Heart left ventricle (tissue), 13 donors: ENCODE measurements around the gene SMOC2.

ENCODE experiments used
- POLR2A ChIP-seq, 2 donors: fragments of 450-650 bp; IDR thresholded peaks; one replicate each; pipeline ENCODE4 v1.6.1; 2017; ENCODE audit warnings: antibody characterized with exemption in 2 of 2, mild to moderate bottlenecking in 2 of 2, moderate library complexity in 2 of 2
- TF ChIP-seq, protein P1 (sequence below), 12 donors: fragments of 200-600 bp; sonication (generic) in 4 of 12; IDR thresholded peaks; one replicate each; pipeline versions ENCODE4 v1.5.0 to v1.8.0; 2018 to 2022; ENCODE audit warnings: antibody characterized with exemption in 12 of 12, mild to moderate bottlenecking in 5 of 12
- donor health status: ischemic (EF 13 %, LVEDD 7.1; RV severe dilation, severe dysfunction).
- donor health status: DM: no; HTN: yes; CAD: no.
- donor health status: DM: no; HTN: no; CAD: no.
- donor health status: ischemic (EF 25% LVEDD 6.9; RV normal size, moderate dysfunction).
- donor health status: ischemic (EF 25% LVEDD 5.7; RV mildly dilated, moderate dysfunction).
- donor health status: ischemic (EF 35%, LVEDD 5.7; RV mildly dilated, moderate dysfunction).
- donor health status: nonischemic (EF 11% LVEDD 7.7; RV severe dilation, severe dysfunction).
- donor health status: DM: yes; HTN: yes; CAD: no.
- donor health status: PGD.
- donor health status: ischemic (EF 29% LVEDD 5.4; RV normal size, mild dysfunction).
- donor health status: nonischemic (EF 23%, LVEDD 6.1; RV moderate dilation, normal function).

GRCh38 chr6:168413856-168414255 is 27.1 kb upstream of the SMOC2 start:
- TF ChIP-seq, protein P1, sequence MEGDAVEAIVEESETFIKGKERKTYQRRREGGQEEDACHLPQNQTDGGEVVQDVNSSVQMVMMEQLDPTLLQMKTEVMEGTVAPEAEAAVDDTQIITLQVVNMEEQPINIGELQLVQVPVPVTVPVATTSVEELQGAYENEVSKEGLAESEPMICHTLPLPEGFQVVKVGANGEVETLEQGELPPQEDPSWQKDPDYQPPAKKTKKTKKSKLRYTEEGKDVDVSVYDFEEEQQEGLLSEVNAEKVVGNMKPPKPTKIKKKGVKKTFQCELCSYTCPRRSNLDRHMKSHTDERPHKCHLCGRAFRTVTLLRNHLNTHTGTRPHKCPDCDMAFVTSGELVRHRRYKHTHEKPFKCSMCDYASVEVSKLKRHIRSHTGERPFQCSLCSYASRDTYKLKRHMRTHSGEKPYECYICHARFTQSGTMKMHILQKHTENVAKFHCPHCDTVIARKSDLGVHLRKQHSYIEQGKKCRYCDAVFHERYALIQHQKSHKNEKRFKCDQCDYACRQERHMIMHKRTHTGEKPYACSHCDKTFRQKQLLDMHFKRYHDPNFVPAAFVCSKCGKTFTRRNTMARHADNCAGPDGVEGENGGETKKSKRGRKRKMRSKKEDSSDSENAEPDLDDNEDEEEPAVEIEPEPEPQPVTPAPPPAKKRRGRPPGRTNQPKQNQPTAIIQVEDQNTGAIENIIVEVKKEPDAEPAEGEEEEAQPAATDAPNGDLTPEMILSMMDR (IDR thresholded peaks at IDR 0.05) = no peak
- TF ChIP-seq POLR2A (IDR thresholded peaks at IDR 0.05) = no peak
